ENCODE results near the gene GABBR2. TPM values are rescaled to one million over a fixed set of nuclear protein-coding genes. Genes with fewer than 3 reads are reported as not detected.

The GABBR2 gene
- total and polyA plus RNA-seq, 2 of the 8 experiments (the other 6 are each of a cell fraction or from before 2014, with no cell fraction given), result 0.50 to 1.2 TPM

DNA sequence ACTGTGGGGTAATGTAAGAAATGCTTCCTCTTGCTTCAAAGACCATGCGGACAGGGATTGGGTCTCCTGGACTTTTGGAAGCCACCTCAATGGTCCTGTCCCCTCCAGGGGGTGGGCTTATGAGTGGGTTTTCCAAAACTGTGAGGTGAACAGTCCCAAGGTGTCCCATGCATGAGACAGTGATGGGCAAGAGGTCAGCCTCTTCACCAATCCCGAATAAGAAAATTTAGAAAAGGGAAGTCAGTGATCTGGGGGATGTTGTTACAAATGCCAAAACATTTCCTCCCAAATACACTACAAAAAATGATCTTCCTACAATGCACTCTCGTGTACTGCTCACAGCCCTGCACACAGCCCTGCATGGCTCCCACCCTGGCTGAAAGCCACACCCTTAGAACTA, 237.6 kb downstream of the GABBR2 start:
- DNase-seq (ENCODE audit: low read depth in 1 of 2, low spot score in 2 of 2) (no peak), FAIRE-seq (no peak)
- Histone ChIP-seq H3K9ac (replicated peaks in 1 of 4; ENCODE audit: extremely low read depth in 1 of 4, low read depth in 3 of 4, low read length in 3 of 4) (no peak overlapping the region), H3K23me2 (ENCODE audit: low read depth, low read length) (no peaks in the 10 kb centered on the region), H3K4me3 (ENCODE audit: extremely low read depth in 1 of 4, insufficient read depth in 2 of 4, low read depth in 3 of 4, low read length in 4 of 4) (no peak overlapping the region), H3K36me3 (ENCODE audit: control insufficient read depth in 2 of 4, insufficient read depth in 4 of 4, low read length in 3 of 4) (no peaks in the 10 kb centered on the region), H2AFZ (ENCODE audit: low read length) (no peak overlapping the region), H3K4me2 (ENCODE audit: insufficient read depth in 1 of 2, low read depth in 2 of 2, low read length in 2 of 2) (no peak overlapping the region), H3K56ac (replicated peaks; ENCODE audit: insufficient read length, low read depth, low read length) (no peak overlapping the region), H2BK20ac (ENCODE audit: low read length) (no peak overlapping the region), H3K27ac (ENCODE audit: low read depth, low read length) (no peak overlapping the region), H2BK12ac (ENCODE audit: low read depth, low read length) (no peak overlapping the region), H4K91ac (replicated peaks; ENCODE audit: insufficient read length, low read length) (no peak overlapping the region), H4K8ac (ENCODE audit: extremely low read depth, insufficient read depth, low read length) (no peak overlapping the region), H3K14ac (ENCODE audit: insufficient read length) (no peak overlapping the region), H2BK5ac (ENCODE audit: low read depth, low read length) (no peak overlapping the region), H3K9me3 (ENCODE audit: insufficient read depth in 2 of 2, low read depth in 1 of 2, low read length in 1 of 2) (no peaks in the 10 kb centered on the region), H2BK15ac (ENCODE audit: low read length) (no peak overlapping the region), H3K27me3 (replicated peaks in 1 of 4; ENCODE audit: control insufficient read depth in 3 of 4, extremely low read depth in 1 of 4, insufficient read depth in 3 of 4, low read length in 3 of 4) (no peaks in the 10 kb centered on the region), H4K5ac (ENCODE audit: insufficient read length, low read depth, low read length) (no peak overlapping the region), H3K23ac (ENCODE audit: insufficient read length) (no peak overlapping the region), H3K4ac (replicated peaks; ENCODE audit: insufficient read length, low read depth, low read length) (no peak overlapping the region), H2AK5ac (ENCODE audit: low read depth, low read length) (no peak overlapping the region), H3K79me1 (ENCODE audit: low read depth, low read length) (no peaks in the 10 kb centered on the region), H4K20me1 (replicated peaks in 1 of 2; ENCODE audit: control insufficient read depth in 1 of 2, insufficient read depth in 2 of 2, low read length in 2 of 2) (no peaks in the 10 kb centered on the region), H3K18ac (ENCODE audit: extremely low read depth, low read length) (no peak overlapping the region), H3K4me1 (replicated peaks in 1 of 4; ENCODE audit: control insufficient read depth in 3 of 4, insufficient read depth in 4 of 4, low read length in 3 of 4) (no peaks in the 10 kb centered on the region), H3K79me2 (ENCODE audit: control insufficient read depth in 1 of 2, insufficient read depth in 2 of 2, low read length in 2 of 2) (no peaks in the 10 kb centered on the region), H2BK120ac (replicated peaks; ENCODE audit: low read depth, low read length) (no peak overlapping the region)
- TF ChIP-seq RFX5 (IDR thresholded peaks at IDR 0.05; ENCODE audit: borderline replicate concordance, low read depth, low read length) (no peak), POLR2AphosphoS5 (IDR thresholded peaks at IDR 0.05; ENCODE audit: low read depth, low read length) (no peak)
- WGBS, 2 experiments (ENCODE audit: extremely low coverage in 1 of 2, insufficient coverage in 1 of 2, insufficient read length in 1 of 2, insufficient replicate concordance in 2 of 2, low coverage in 1 of 2, low lambda C conversion rate in 2 of 2, missing lambda C conversion rate in 1 of 2), result 96% methylated on average over 3 of the region's 3 CpGs; no CpG with 5 or more reads in 1 of the 2 experiments
- ChIA-PET POLR2A (ENCODE audit: partially characterized antibody) (no interaction called here), CTCF (ENCODE audit: partially characterized antibody) (no interaction called here)

All from H1 (cell line).